ENCODE results near the gene ATP5F1E. TPM values are rescaled to one million over a fixed set of nuclear protein-coding genes. Genes with fewer than 3 reads are reported as not detected.

ATP5F1E gene
- total RNA-seq, 1 donor from 2014 or later, result 33.8 TPM

GRCh38 chr20:59024111-59024530, 8.0 kb downstream of the ATP5F1E start:
- TF ChIP-seq CTCF (IDR thresholded peaks at IDR 0.05; ENCODE audit: insufficient read depth, low read length, poor library complexity, severe bottlenecking), result no peak
- no peak overlapping the region for H3K4me3 ChIP-seq (ENCODE audit: low read depth, low read length)
- DNase-seq (ENCODE audit: low read depth), result no peak
- H3K36me3 ChIP-seq (ENCODE audit: control insufficient read depth, insufficient read depth, low read length), result peaks cover 3% of the 10 kb centered on the region
- no peaks in the 10 kb centered on the region for H3K27me3 ChIP-seq (ENCODE audit: control insufficient read depth, insufficient read depth, low read length)

GRCh38 chr20:59023616-59024015, 8.5 kb downstream of the ATP5F1E start:
- no peak for TF ChIP-seq CTCF (IDR thresholded peaks at IDR 0.05; ENCODE audit: insufficient read depth, low read length, poor library complexity, severe bottlenecking)
- H3K36me3 ChIP-seq (ENCODE audit: control insufficient read depth, insufficient read depth, low read length), result peaks cover 3% of the 10 kb centered on the region
- no peak for DNase-seq (ENCODE audit: low read depth)
- H3K27me3 ChIP-seq (ENCODE audit: control insufficient read depth, insufficient read depth, low read length), result no peaks in the 10 kb centered on the region
- H3K4me3 ChIP-seq (ENCODE audit: low read depth, low read length), result no peak overlapping the region

GRCh38 chr20:59022754-59023153, 9.4 kb downstream of the ATP5F1E start:
- no peak for DNase-seq (ENCODE audit: low read depth)
- H3K36me3 ChIP-seq (ENCODE audit: control insufficient read depth, insufficient read depth, low read length), result peaks cover 3% of the 10 kb centered on the region
- H3K4me3 ChIP-seq (ENCODE audit: low read depth, low read length), result no peak overlapping the region
- TF ChIP-seq CTCF (IDR thresholded peaks at IDR 0.05; ENCODE audit: insufficient read depth, low read length, poor library complexity, severe bottlenecking), result no peak
- no peaks in the 10 kb centered on the region for H3K27me3 ChIP-seq (ENCODE audit: control insufficient read depth, insufficient read depth, low read length)

GRCh38 chr20:59020938-59021551, 11.1 kb downstream of the ATP5F1E start:
- no peak for TF ChIP-seq CTCF (IDR thresholded peaks at IDR 0.05; ENCODE audit: insufficient read depth, low read length, poor library complexity, severe bottlenecking)
- no peak for DNase-seq (ENCODE audit: low read depth)
- Histone ChIP-seq H3K36me3 (ENCODE audit: control insufficient read depth, insufficient read depth, low read length) (peaks cover 3% of the 10 kb centered on the region), H3K4me3 (ENCODE audit: low read depth, low read length) (no peak overlapping the region), H3K27me3 (ENCODE audit: control insufficient read depth, insufficient read depth, low read length) (no peaks in the 10 kb centered on the region)

- H3K27me3 ChIP-seq (ENCODE audit: control insufficient read depth, insufficient read depth, low read length), result no peaks in the 10 kb centered on the region
- no peak within 1 kb of the TSS for H3K4me3 ChIP-seq (ENCODE audit: low read depth, low read length)
- no peak for TF ChIP-seq CTCF (IDR thresholded peaks at IDR 0.05; ENCODE audit: insufficient read depth, low read length, poor library complexity, severe bottlenecking)
- no peak for DNase-seq (ENCODE audit: low read depth)
- peaks cover 1% of the 10 kb centered on the region for H3K36me3 ChIP-seq (ENCODE audit: control insufficient read depth, insufficient read depth, low read length)
Observed at GRCh38 chr20:59019217-59019616, 12.9 kb downstream of the ATP5F1E start, which contains the start of gene TUBB1. TUBB1 (plus strand) TSS chr20:59019429; CDS start chr20:59019523, 94 bp downstream.

- Histone ChIP-seq H3K4me3 (ENCODE audit: low read depth, low read length) (no peak overlapping the region), H3K27me3 (ENCODE audit: control insufficient read depth, insufficient read depth, low read length) (no peaks in the 10 kb centered on the region), H3K36me3 (ENCODE audit: control insufficient read depth, insufficient read depth, low read length) (peaks cover 1% of the 10 kb centered on the region)
- no peak for DNase-seq (ENCODE audit: low read depth)
- TF ChIP-seq CTCF (IDR thresholded peaks at IDR 0.05; ENCODE audit: insufficient read depth, low read length, poor library complexity, severe bottlenecking), result no peak
Observed at GRCh38 chr20:59018817-59019216, 13.3 kb downstream of the ATP5F1E start.
